K562 (cell line): Measurements from ENCODE around the gene PBX1. TPM values are rescaled to one million over a fixed set of nuclear protein-coding genes. Genes with fewer than 3 reads are reported as not detected.
A peak's percentile ranks its signal among the peaks of the same experiment; 100 is the strongest.

ENCODE experiments used
- ATAC-seq: fragments of 200-7000 bp; cut with Tn5 transposase; 3 replicates; pipeline ENCODE4 v1.9.1; 2020; ENCODE audit warnings: moderate library complexity
- BruUV-seq: library from RNA; stranded (reverse); fragments of 400-500 nt; replicated peaks from 2 replicates; lab custom pipeline; 2021; lab: Mats Ljungman, UMichigan
- CTCF ChIA-PET: fragments of 300-600 bp; formaldehyde crosslinking; extraction: SDS; loops from one replicate; lab custom pipeline; 2021; ENCODE audit warnings: low intra/inter-chr PET ratio; lab: Yijun Ruan, JAX
- POLR2A ChIA-PET: fragments of 300-600, 350-650 bp; sonication (Branson Sonifier 250); formaldehyde crosslinking; extraction: SDS; loops from one replicate; lab custom pipeline; 2021; ENCODE audit warnings: antibody characterized with exemption, inconsistent platforms; lab: Yijun Ruan, JAX
- DNase-seq, 4 experiments: peaks; one replicate each; pipeline versions ENCODE4 v3.0.0 to v3.0.0-alpha.2; 2011 to 2018; ENCODE audit warnings: low spot score in 3 of 4, mixed read lengths in 3 of 4; ENCODE audit errors: extremely low read depth in 1 of 4
- FAIRE-seq: peaks from 2 replicates; lab custom pipeline; 2011; peaks lifted over from hg19 to GRCh38; lab: Jason Lieb, UNC
- H2AFZ ChIP-seq: 2 replicates; pipeline ENCODE4 v1.6.0; 2011; ENCODE audit warnings: low read depth, low read length, control low read depth, inconsistent platforms
- H3K27ac ChIP-seq: fragments of 200-600 bp; 3 replicates; pipeline ENCODE4 v1.8.0; 2011; ENCODE audit warnings: low read depth, mild to moderate bottlenecking, control low read depth, inconsistent platforms, low read length, moderate library complexity, mixed read lengths; ENCODE audit errors: extremely low read depth
- H3K27me3 ChIP-seq, 2 experiments: fragments of 300-600 bp in 1 of 2; 2 replicates in 1 of 2; 3 replicates in 1 of 2; pipeline versions ENCODE4 v1.6.0 to v1.8.0; 2011; ENCODE audit warnings: inconsistent platforms in 2 of 2, low read length in 2 of 2, mild to moderate bottlenecking in 1 of 2, mixed read lengths in 1 of 2, moderate library complexity in 1 of 2; ENCODE audit not compliant: control insufficient read depth in 2 of 2, insufficient read depth in 2 of 2
- H3K36me3 ChIP-seq: fragments of 300-600 bp; 3 replicates; pipeline ENCODE4 v1.8.0; 2011; ENCODE audit warnings: mild to moderate bottlenecking, low read length, inconsistent platforms; ENCODE audit not compliant: control insufficient read depth, insufficient read depth
- H3K4me1 ChIP-seq, 2 experiments: fragments of 200-600 bp in 1 of 2; replicated peaks in 1 of 2; 2 replicates in 1 of 2; 3 replicates in 1 of 2; pipeline versions ENCODE4 v1.5.1 to v1.8.0; 2011; ENCODE audit warnings: inconsistent platforms in 2 of 2, low read length in 2 of 2, mild to moderate bottlenecking in 1 of 2, mixed read lengths in 1 of 2, moderate library complexity in 1 of 2; ENCODE audit not compliant: control insufficient read depth in 2 of 2, insufficient read depth in 2 of 2
- H3K4me2 ChIP-seq: 2 replicates; pipeline ENCODE4 v1.6.1; 2011; ENCODE audit warnings: low read length, control low read depth, inconsistent platforms, mixed read lengths; ENCODE audit not compliant: insufficient read depth
- H3K4me3 ChIP-seq: fragments of 200-600 bp; sonication (generic), shearing (Covaris generic); 2 replicates; pipeline ENCODE4 v1.5.1; 2016; ENCODE audit warnings: control low read depth, inconsistent platforms
- H3K79me2 ChIP-seq: fragments of 200-600 bp; 3 replicates; pipeline ENCODE4 v1.8.0; 2011; ENCODE audit warnings: low read length, inconsistent platforms; ENCODE audit not compliant: control insufficient read depth, insufficient read depth
- H3K9ac ChIP-seq, 2 experiments: 2 replicates each; pipeline versions ENCODE4 v1.6.0 to v1.6.1; 2011; ENCODE audit warnings: low read depth in 2 of 2, low read length in 2 of 2, control low read depth in 1 of 2, inconsistent platforms in 1 of 2, mild to moderate bottlenecking in 1 of 2, mixed read lengths in 1 of 2; ENCODE audit not compliant: insufficient read depth in 1 of 2
- H3K9me1 ChIP-seq: one replicate; pipeline ENCODE4 v1.6.0; 2011; ENCODE audit warnings: inconsistent platforms, mild to moderate bottlenecking, low read length, moderate library complexity; ENCODE audit not compliant: control insufficient read depth, insufficient read depth
- H3K9me3 ChIP-seq: replicated peaks from 2 replicates; pipeline ENCODE4 v1.5.1; 2011; ENCODE audit warnings: low read depth, low read length, inconsistent platforms; ENCODE audit not compliant: control insufficient read depth, insufficient read depth
- H4K20me1 ChIP-seq: replicated peaks from 2 replicates; pipeline ENCODE4 v1.6.1; 2011; ENCODE audit warnings: low read length, inconsistent platforms, mixed read lengths; ENCODE audit not compliant: control insufficient read depth, insufficient read depth
- CBFA2T3 ChIP-seq: fragments of 450-650 bp; IDR thresholded peaks from 2 replicates; pipeline ENCODE4 v1.6.1; 2017
- GATA2 ChIP-seq: sonication (generic); formaldehyde crosslinking; IDR thresholded peaks from 2 replicates; pipeline ENCODE4 v1.4.0; 2020; ENCODE audit warnings: mild to moderate bottlenecking, missing genetic modification reagents
- HDAC3 ChIP-seq: fragments of 450-650 bp; IDR thresholded peaks from 2 replicates; pipeline ENCODE4 v1.6.1; 2018; ENCODE audit warnings: borderline replicate concordance, mild to moderate bottlenecking, moderate library complexity; ENCODE audit not compliant: partially characterized antibody
- MAZ ChIP-seq, 2 experiments: fragments of 450-650 bp in 1 of 2; sonication (generic) in 1 of 2; formaldehyde crosslinking; IDR thresholded peaks in 1 of 2; conservative IDR thresholded peaks in 1 of 2; 2 replicates each; pipeline versions ENCODE4 v1.4.0 to v1.5.0; 2020; ENCODE audit warnings: mild to moderate bottlenecking in 1 of 2, missing genetic modification reagents in 1 of 2
- MED1 ChIP-seq: sonication (generic); formaldehyde crosslinking; IDR thresholded peaks from 2 replicates; pipeline ENCODE4 v1.8.1; 2023; ENCODE audit warnings: missing genetic modification reagents, borderline replicate concordance
- MIER1 ChIP-seq: fragments of 450-650 bp; IDR thresholded peaks from 2 replicates; pipeline ENCODE4 v1.6.1; 2016; ENCODE audit warnings: antibody characterized with exemption, mild to moderate bottlenecking, low read depth
- MYBL2 ChIP-seq, 2 experiments: fragments of 450-650 bp in 1 of 2; sonication (generic) in 1 of 2; formaldehyde crosslinking in 1 of 2; IDR thresholded peaks; 2 replicates each; pipeline versions ENCODE4 v1.6.1 to v1.8.1; 2017 to 2022; ENCODE audit warnings: borderline replicate concordance in 1 of 2, inconsistent platforms in 1 of 2, low read depth in 1 of 2, mild to moderate bottlenecking in 1 of 2, missing genetic modification reagents in 1 of 2, moderate library complexity in 1 of 2
- NR2F6 ChIP-seq: fragments of 450-650 bp; formaldehyde crosslinking; IDR thresholded peaks from 2 replicates; pipeline ENCODE4 v1.4.0; 2020; ENCODE audit warnings: mild to moderate bottlenecking
- OTX1 ChIP-seq: fragments of 450-650 bp; formaldehyde crosslinking; IDR thresholded peaks from 2 replicates; pipeline ENCODE4 v1.4.0; 2022; ENCODE audit warnings: mild to moderate bottlenecking
- POLR3G ChIP-seq: IDR thresholded peaks from 2 replicates; pipeline ENCODE4 v1.6.1; 2011; ENCODE audit not compliant: insufficient read length, insufficient replicate concordance; ENCODE audit errors: extremely low read depth
- RFX1 ChIP-seq: fragments of 450-650 bp; IDR thresholded peaks from 2 replicates; pipeline ENCODE4 v1.6.1; 2016; ENCODE audit warnings: mild to moderate bottlenecking, moderate library complexity
- SMARCA5 ChIP-seq: fragments of 450-650 bp; IDR thresholded peaks from 2 replicates; pipeline ENCODE4 v1.6.1; 2016
- TBP ChIP-seq: optimal IDR thresholded peaks from 2 replicates; pipeline ENCODE3; 2011; ENCODE audit warnings: low read depth, low read length, improper control_type of control experiment
- TCF3 ChIP-seq: sonication (generic); formaldehyde crosslinking; IDR thresholded peaks from 2 replicates; pipeline ENCODE4 v1.4.0; 2020; ENCODE audit warnings: mild to moderate bottlenecking, missing genetic modification reagents
- ZEB2 ChIP-seq: fragments of 450-650 bp; IDR thresholded peaks from 2 replicates; pipeline ENCODE4 v1.6.1; 2016
- ZKSCAN3 ChIP-seq: fragments of 250-450 bp; sonication (Bioruptor Pico); IDR thresholded peaks from 2 replicates; pipeline ENCODE4 v1.4.0; 2020
- ZNF347 ChIP-seq: fragments of 450-650 bp; formaldehyde crosslinking; IDR thresholded peaks from 2 replicates; pipeline ENCODE4 v1.4.0; 2020; ENCODE audit warnings: low read depth, mild to moderate bottlenecking, moderate library complexity
- ZNF445 ChIP-seq: fragments of 250-450 bp; sonication (Bioruptor Pico); IDR thresholded peaks from 2 replicates; pipeline ENCODE4 v1.4.0; 2020; ENCODE audit warnings: low read depth, mild to moderate bottlenecking, moderate library complexity
- ZZZ3 ChIP-seq: fragments of 450-650 bp; IDR thresholded peaks from 2 replicates; pipeline ENCODE4 v1.6.1; 2016; ENCODE audit warnings: antibody characterized with exemption, mild to moderate bottlenecking, moderate library complexity
- WGBS: fragments of 100-300 bp; shearing (Covaris generic); methylation state at CpG from one replicate; pipeline ENCODE4 v1.1.6; 2016; ENCODE audit warnings: low coverage, mixed read lengths; ENCODE audit not compliant: insufficient coverage; ENCODE audit errors: missing lambda C conversion rate; 5-methylcytosine and 5-hydroxymethylcytosine counted together
- in situ Hi-C: fragments of 300-500 bp; cut with MboI; formaldehyde crosslinking; loops from 4 replicates; pipeline ENCODE4 v1.15.0; 2018; ENCODE audit warnings: inconsistent platforms, mixed read lengths
- intact Hi-C: fragments of 100-400 bp; cut with micrococcal nuclease; formaldehyde crosslinking; loops from 2 replicates; pipeline ENCODE4 v1.14.2; 2022
- polyA plus RNA-seq, 8 experiments: library from polyadenylated mRNA; depleted of rRNA in 4 of 8; stranded (reverse) in 5 of 8; unstranded in 3 of 8; fragments of >200 nt; fragmentation: Nextera tagmentation in 2 of 8; fragmentation: Illumina TruSeq in 1 of 8; extraction: Ambion mirVana in 2 of 8; extraction: Trizol in 1 of 8; gene quantifications; 2 replicates each; pipeline versions ENCODE4 v1.2.1 to v1.2.3, GENCODE V29; 2011 to 2014; ENCODE audit warnings: inconsistent platforms in 1 of 8, missing spikeins in 1 of 8
- total RNA-seq, 7 experiments: library from RNA; depleted of rRNA in 6 of 7; stranded (reverse); fragments of >200 nt in 6 of 7; fragmentation: Illumina TruSeq in 2 of 7; extraction: Trizol in 2 of 7; gene quantifications; 2 replicates each; pipeline versions ENCODE4 v1.2.1 to v1.2.3, GENCODE V29; 2011 to 2021; ENCODE audit warnings: low replicate concordance in 1 of 7
- TF ChIP-seq, protein P1 (sequence below): fragments of 250-450 bp; sonication (Bioruptor Pico); IDR thresholded peaks from 2 replicates; pipeline ENCODE4 v1.8.0; 2021; ENCODE audit warnings: moderate library complexity, mild to moderate bottlenecking, inconsistent platforms
- TF ChIP-seq, protein P2 (sequence below): fragments of 250-450 bp; sonication (Bioruptor Pico); IDR thresholded peaks from 2 replicates; pipeline ENCODE4 v1.5.0; 2021

The PBX1 gene
- total and polyA plus RNA-seq, 9 of the 15 experiments (the other 6 are each of a cell fraction or from before 2014, with no cell fraction given): 0.03 to 0.62 (median 0.17) TPM

DNA sequence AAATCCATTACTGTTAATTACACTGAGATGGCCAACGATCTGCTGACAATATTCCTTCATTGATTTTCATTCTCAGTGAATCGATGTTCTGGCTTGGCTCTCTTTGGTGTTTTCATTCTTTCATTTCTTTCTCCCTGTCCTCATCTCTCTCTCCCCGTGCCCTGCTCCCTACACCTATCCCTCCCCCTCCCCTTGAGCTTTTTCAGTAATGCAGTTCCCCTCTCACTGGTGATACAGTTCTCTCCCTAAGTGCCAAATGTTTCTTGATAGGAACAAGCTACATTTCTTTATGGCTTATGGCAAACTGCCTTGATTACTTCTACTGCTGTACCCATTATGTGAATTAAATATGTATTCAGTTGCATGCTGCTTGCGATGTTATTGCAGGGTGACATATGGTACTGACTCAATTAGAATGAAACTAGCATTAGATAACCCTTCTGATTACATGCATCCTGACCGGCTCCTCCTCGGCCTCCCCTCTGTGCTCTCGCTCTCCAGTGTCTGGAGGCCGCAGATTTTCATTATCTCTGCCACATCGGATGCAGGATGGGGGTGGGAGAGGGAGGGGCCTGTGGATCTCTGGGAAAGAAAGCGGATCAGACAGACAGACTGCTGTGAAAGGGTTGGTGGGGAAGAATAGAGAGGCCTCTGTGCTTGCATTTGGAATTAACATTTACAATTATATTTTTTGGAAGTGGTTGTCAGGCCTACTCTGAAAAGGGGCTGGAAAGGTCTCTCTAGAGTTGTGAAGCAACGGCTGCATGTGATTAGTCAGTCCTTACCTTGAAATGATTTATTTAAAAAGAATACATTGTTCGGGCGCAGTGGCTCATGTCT is 130.9 kb downstream of the PBX1 start:
- DNase-seq (peak in 2 of 4 experiments; percentile 33 to 39), ATAC-seq (peak; percentile 53), FAIRE-seq (no peak)
- no peak overlapping the region; a peak in 1 of 4 replicates for H3K9ac ChIP-seq
- H3K4me2 ChIP-seq: no peak overlapping the region; the same call in 1 of the 2 replicates
- H2AFZ ChIP-seq: 0 out of 2 replicates have a peak overlapping the region, but pooled peaks have one; percentile 26
- no peaks in the 10 kb centered on the region; the same call in 1 of the 2 replicates for H3K9me3 ChIP-seq
- intact Hi-C loops: no loop called here
- WGBS: 10% methylated on average over 12 of the region's 13 CpGs
- no peaks in the 10 kb centered on the region for H4K20me1 ChIP-seq
- in situ Hi-C loops: no loop called here
- no peaks in the 10 kb centered on the region for H3K27me3 ChIP-seq
- H3K4me1 ChIP-seq: peaks cover 0 to 17% of the 10 kb centered on the region in 2 experiments; a peak in 2 of 5 replicates
- BruUV-seq: no TSS peak
- no peaks in the 10 kb centered on the region for H3K9me1 ChIP-seq
- no peak overlapping the region for H3K4me3 ChIP-seq
- ChIA-PET CTCF (no interaction called here), POLR2A (interaction anchor here (1.1 kb wide), 1 partner anchor 17 kb away, joined by 3 read pairs; no protein-coding TSS in a partner anchor)
- H3K36me3 ChIP-seq: no peaks in the 10 kb centered on the region
- H3K27ac ChIP-seq: no peak overlapping the region
- H3K79me2 ChIP-seq: no peaks in the 10 kb centered on the region
- peak; percentile 38; the same call in 1 of the 2 replicates for TF ChIP-seq GATA2 (CRISPR knock-in tag)
- TF ChIP-seq, protein P1, sequence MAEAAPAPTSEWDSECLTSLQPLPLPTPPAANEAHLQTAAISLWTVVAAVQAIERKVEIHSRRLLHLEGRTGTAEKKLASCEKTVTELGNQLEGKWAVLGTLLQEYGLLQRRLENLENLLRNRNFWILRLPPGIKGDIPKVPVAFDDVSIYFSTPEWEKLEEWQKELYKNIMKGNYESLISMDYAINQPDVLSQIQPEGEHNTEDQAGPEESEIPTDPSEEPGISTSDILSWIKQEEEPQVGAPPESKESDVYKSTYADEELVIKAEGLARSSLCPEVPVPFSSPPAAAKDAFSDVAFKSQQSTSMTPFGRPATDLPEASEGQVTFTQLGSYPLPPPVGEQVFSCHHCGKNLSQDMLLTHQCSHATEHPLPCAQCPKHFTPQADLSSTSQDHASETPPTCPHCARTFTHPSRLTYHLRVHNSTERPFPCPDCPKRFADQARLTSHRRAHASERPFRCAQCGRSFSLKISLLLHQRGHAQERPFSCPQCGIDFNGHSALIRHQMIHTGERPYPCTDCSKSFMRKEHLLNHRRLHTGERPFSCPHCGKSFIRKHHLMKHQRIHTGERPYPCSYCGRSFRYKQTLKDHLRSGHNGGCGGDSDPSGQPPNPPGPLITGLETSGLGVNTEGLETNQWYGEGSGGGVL: no peak
- no peak for TF ChIP-seq MYBL2 (IDR thresholded peaks at IDR 0.05; ENCODE audit: low read depth)
- no peak for TF ChIP-seq MYBL2 (CRISPR knock-in tag; IDR thresholded peaks at IDR 0.05; ENCODE audit: borderline replicate concordance)
- no peak for TF ChIP-seq HDAC3
- TF ChIP-seq MED1: no peak
- no peak for TF ChIP-seq ZZZ3
- TF ChIP-seq ZEB2: no peak
- TF ChIP-seq MAZ (CRISPR knock-in tag; conservative IDR thresholded peaks at IDR 0.05 in 1 of 2, IDR thresholded peaks at IDR 0.05 in 1 of 2): peak in 1 of 2 experiments; percentile 32; a peak in 1 of 4 replicates
- TF ChIP-seq OTX1 (CRISPR knock-in tag): no peak
- TF ChIP-seq NR2F6 (CRISPR knock-in tag): no peak
- no peak for TF ChIP-seq POLR3G
- no peak for TF ChIP-seq RFX1
- TF ChIP-seq TBP: no peak
- peak; percentile 31; the same call in 1 of the 2 replicates for TF ChIP-seq CBFA2T3
- no peak for TF ChIP-seq SMARCA5
- no peak for TF ChIP-seq MIER1
- TF ChIP-seq TCF3 (CRISPR knock-in tag): peak; percentile 55
- TF ChIP-seq, protein P2, sequence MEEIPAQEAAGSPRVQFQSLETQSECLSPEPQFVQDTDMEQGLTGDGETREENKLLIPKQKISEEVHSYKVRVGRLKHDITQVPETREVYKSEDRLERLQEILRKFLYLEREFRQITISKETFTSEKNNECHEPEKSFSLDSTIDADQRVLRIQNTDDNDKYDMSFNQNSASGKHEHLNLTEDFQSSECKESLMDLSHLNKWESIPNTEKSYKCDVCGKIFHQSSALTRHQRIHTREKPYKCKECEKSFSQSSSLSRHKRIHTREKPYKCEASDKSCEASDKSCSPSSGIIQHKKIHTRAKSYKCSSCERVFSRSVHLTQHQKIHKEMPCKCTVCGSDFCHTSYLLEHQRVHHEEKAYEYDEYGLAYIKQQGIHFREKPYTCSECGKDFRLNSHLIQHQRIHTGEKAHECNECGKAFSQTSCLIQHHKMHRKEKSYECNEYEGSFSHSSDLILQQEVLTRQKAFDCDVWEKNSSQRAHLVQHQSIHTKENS (CRISPR knock-in tag): no peak
- TF ChIP-seq ZKSCAN3 (CRISPR knock-in tag): no peak
- TF ChIP-seq ZNF445 (CRISPR knock-in tag): no peak
- TF ChIP-seq ZNF347 (CRISPR knock-in tag): no peak
